ENCODE measurements around the gene SMIM29. TPM values are rescaled to one million over a fixed set of nuclear protein-coding genes. Genes with fewer than 3 reads are reported as not detected.

SMIM29 gene
- total and polyA plus RNA-seq, 2 experiments from 2014 or later = 5.0 to 15.9 TPM

- Mint-ChIP-seq H3K27me3 (ENCODE audit: insufficient read depth, low read depth, poor library complexity) (no peaks in the 10 kb centered on the region), H3K4me1 (no peaks in the 10 kb centered on the region), H3K36me3 (ENCODE audit: low read depth) (peaks cover 21% of the 10 kb centered on the region), H3K4me3 (no peak overlapping the region), H3K9me3 (no peaks in the 10 kb centered on the region), H3K27ac (no peak overlapping the region)
- H3F3A ChIP-seq (replicated peaks; ENCODE audit: low read depth) = no peaks in the 10 kb centered on the region; the same call in 1 of the 2 replicates
- no peak overlapping the region for H3K4me2 ChIP-seq
- TF ChIP-seq ZNF331 (CRISPR knock-in tag; IDR thresholded peaks at IDR 0.05; ENCODE audit: low read depth) (no peak), CREB1 (CRISPR knock-in tag; IDR thresholded peaks at IDR 0.05; ENCODE audit: low read depth) (no peak), ZNF114 (CRISPR knock-in tag; IDR thresholded peaks at IDR 0.05) (no peak), STAT1 (IDR thresholded peaks at IDR 0.05; ENCODE audit: unreplicated experiment) (no peak), POLR2AphosphoS5 (IDR thresholded peaks at IDR 0.05; ENCODE audit: low read depth) (no peak), ZNF462 (CRISPR knock-in tag; IDR thresholded peaks at IDR 0.05) (no peak), CTCF (conservative IDR thresholded peaks at IDR 0.05; ENCODE audit: low read depth in 2 of 2) (no peak), EZH2 (IDR thresholded peaks at IDR 0.05; ENCODE audit: low read depth, unreplicated experiment) (no peak), NANOG (IDR thresholded peaks at IDR 0.05; ENCODE audit: borderline replicate concordance) (no peak), JUNB (IDR thresholded peaks at IDR 0.05; ENCODE audit: unreplicated experiment) (no peak), EZH2phosphoT487 (IDR thresholded peaks at IDR 0.05; ENCODE audit: unreplicated experiment) (no peak)
- TF ChIP-seq, protein P1, sequence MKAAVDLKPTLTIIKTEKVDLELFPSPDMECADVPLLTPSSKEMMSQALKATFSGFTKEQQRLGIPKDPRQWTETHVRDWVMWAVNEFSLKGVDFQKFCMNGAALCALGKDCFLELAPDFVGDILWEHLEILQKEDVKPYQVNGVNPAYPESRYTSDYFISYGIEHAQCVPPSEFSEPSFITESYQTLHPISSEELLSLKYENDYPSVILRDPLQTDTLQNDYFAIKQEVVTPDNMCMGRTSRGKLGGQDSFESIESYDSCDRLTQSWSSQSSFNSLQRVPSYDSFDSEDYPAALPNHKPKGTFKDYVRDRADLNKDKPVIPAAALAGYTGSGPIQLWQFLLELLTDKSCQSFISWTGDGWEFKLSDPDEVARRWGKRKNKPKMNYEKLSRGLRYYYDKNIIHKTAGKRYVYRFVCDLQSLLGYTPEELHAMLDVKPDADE (IDR thresholded peaks at IDR 0.05) = no peak
- TF ChIP-seq, protein P2, sequence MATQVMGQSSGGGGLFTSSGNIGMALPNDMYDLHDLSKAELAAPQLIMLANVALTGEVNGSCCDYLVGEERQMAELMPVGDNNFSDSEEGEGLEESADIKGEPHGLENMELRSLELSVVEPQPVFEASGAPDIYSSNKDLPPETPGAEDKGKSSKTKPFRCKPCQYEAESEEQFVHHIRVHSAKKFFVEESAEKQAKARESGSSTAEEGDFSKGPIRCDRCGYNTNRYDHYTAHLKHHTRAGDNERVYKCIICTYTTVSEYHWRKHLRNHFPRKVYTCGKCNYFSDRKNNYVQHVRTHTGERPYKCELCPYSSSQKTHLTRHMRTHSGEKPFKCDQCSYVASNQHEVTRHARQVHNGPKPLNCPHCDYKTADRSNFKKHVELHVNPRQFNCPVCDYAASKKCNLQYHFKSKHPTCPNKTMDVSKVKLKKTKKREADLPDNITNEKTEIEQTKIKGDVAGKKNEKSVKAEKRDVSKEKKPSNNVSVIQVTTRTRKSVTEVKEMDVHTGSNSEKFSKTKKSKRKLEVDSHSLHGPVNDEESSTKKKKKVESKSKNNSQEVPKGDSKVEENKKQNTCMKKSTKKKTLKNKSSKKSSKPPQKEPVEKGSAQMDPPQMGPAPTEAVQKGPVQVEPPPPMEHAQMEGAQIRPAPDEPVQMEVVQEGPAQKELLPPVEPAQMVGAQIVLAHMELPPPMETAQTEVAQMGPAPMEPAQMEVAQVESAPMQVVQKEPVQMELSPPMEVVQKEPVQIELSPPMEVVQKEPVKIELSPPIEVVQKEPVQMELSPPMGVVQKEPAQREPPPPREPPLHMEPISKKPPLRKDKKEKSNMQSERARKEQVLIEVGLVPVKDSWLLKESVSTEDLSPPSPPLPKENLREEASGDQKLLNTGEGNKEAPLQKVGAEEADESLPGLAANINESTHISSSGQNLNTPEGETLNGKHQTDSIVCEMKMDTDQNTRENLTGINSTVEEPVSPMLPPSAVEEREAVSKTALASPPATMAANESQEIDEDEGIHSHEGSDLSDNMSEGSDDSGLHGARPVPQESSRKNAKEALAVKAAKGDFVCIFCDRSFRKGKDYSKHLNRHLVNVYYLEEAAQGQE (IDR thresholded peaks at IDR 0.05; ENCODE audit: unreplicated experiment) = no peak
- no peaks in the 10 kb centered on the region for H3K27me3 ChIP-seq (ENCODE audit: insufficient read depth)
- H3K9me2 ChIP-seq (ENCODE audit: insufficient read depth) = no peaks in the 10 kb centered on the region
- no peak overlapping the region for H3K4me3 ChIP-seq
- no peaks in the 10 kb centered on the region; the same call in none of the 2 replicates for H4K20me1 ChIP-seq (replicated peaks; ENCODE audit: insufficient read depth)
- ATAC-seq (no peak), DNase-seq (ENCODE audit: low spot score) (no peak)
- no peaks in the 10 kb centered on the region for H3K79me2 ChIP-seq (replicated peaks; ENCODE audit: insufficient read depth)
- peaks cover 4% of the 10 kb centered on the region; the same call in 1 of the 2 replicates for H3K36me3 ChIP-seq (ENCODE audit: insufficient read depth)
- no peaks in the 10 kb centered on the region for H3K4me1 ChIP-seq (ENCODE audit: insufficient read depth)
- no peak overlapping the region for H2AFZ ChIP-seq
- no peak overlapping the region for H3K27ac ChIP-seq (ENCODE audit: low read depth)
Measured at GRCh38 chr6:34289137-34289536, 40.3 kb upstream of the SMIM29 start.

Data from GM23338 (cell line).